ENCODE data around the gene OR9I1. TPM values are rescaled to one million over a fixed set of nuclear protein-coding genes. Genes with fewer than 3 reads are reported as not detected.

OR9I1 gene, protein sequence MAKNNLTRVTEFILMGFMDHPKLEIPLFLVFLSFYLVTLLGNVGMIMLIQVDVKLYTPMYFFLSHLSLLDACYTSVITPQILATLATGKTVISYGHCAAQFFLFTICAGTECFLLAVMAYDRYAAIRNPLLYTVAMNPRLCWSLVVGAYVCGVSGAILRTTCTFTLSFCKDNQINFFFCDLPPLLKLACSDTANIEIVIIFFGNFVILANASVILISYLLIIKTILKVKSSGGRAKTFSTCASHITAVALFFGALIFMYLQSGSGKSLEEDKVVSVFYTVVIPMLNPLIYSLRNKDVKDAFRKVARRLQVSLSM
- total RNA-seq (not detected), polyA plus RNA-seq (not detected)
- long read RNA-seq, donor 1, result 0 reads
- long read RNA-seq, donor 2, result 0 reads
- long read RNA-seq, donor 3, result 0 reads
- long read RNA-seq, donor 4, result 0 reads
- long read RNA-seq, donor 5, result 0 reads

DNA sequence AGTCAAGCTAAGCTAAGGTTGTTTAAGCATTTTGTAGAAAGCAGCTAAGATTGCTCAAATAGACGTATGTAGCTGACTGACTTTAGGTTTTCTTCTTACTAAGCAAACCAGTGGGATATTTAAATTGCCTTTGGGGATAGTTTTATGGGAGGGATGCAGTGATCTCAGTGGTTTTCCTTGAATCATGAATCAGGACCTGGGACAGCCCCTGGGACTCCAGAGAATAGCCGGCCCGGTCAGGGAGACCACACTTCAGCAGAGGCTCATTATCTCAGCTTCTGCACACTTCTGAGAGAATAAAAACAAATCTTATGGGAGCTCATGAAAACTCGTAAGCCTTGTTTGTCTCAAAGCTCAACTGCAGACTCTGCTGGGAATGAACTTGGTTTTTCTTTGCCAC, at the start of gene OR9I1:
Gene OR9I1, minus strand, starts transcription at position 62 of the 400 bp plus-strand sequence. CDS start 6,086 bp downstream, outside the sequence.
- ATAC-seq (ENCODE audit: insufficient read depth, low FRiP score), result no peak

DNA sequence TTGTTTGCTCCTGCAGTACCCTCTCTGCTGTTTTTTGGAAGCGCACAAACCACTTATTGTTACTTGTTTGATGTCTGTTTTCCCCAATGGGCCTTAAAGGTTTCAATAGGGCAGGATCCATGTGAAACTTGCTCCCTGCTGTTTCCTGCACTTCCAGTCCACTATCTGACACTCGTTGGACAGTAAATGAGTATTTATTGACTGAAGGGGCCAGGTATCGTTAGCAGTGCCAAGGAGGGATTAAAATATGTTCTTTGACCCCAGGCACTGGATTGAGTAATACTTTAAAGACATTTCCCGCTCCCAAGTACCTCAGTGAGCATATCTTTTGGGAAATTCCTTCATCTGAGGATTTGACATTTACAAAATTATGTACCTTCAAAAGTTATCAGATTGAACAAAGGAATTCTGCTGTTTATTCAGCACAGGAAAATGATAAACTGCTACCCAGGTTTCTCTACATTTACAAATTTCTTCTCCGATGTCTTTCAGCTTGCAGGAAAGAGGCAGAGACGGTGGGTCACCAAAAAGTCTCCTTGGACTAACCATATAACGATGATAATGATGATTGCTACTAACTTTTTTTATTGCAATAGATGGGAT, 40.3 kb upstream of the OR9I1 start:
- Histone ChIP-seq H3K4me1 (ENCODE audit: control insufficient read depth in 5 of 5, insufficient read depth in 5 of 5, low read length in 5 of 5) (no peaks in the 10 kb centered on the region), H3K9ac (ENCODE audit: insufficient read depth in 1 of 2, low read length in 2 of 2) (no peak overlapping the region), H3K4me3 (no peak overlapping the region), H3K9me3 (ENCODE audit: control insufficient read depth in 4 of 4, insufficient read depth in 3 of 4, low read length in 3 of 4) (no peaks in the 10 kb centered on the region), H3K36me3 (ENCODE audit: control insufficient read depth in 4 of 4, insufficient read depth in 4 of 4, low read length in 4 of 4) (no peaks in the 10 kb centered on the region), H3K27ac (ENCODE audit: low read depth in 1 of 2, low read length in 1 of 2) (no peak overlapping the region), H3K27me3 (ENCODE audit: control insufficient read depth in 3 of 3, insufficient read depth in 3 of 3, low read length in 2 of 3) (no peaks in the 10 kb centered on the region)
- no peak for DNase-seq
- TF ChIP-seq, protein P1, sequence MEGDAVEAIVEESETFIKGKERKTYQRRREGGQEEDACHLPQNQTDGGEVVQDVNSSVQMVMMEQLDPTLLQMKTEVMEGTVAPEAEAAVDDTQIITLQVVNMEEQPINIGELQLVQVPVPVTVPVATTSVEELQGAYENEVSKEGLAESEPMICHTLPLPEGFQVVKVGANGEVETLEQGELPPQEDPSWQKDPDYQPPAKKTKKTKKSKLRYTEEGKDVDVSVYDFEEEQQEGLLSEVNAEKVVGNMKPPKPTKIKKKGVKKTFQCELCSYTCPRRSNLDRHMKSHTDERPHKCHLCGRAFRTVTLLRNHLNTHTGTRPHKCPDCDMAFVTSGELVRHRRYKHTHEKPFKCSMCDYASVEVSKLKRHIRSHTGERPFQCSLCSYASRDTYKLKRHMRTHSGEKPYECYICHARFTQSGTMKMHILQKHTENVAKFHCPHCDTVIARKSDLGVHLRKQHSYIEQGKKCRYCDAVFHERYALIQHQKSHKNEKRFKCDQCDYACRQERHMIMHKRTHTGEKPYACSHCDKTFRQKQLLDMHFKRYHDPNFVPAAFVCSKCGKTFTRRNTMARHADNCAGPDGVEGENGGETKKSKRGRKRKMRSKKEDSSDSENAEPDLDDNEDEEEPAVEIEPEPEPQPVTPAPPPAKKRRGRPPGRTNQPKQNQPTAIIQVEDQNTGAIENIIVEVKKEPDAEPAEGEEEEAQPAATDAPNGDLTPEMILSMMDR (IDR thresholded peaks at IDR 0.05; ENCODE audit: control extremely low read depth, extremely low read depth), result no peak
- 70 to 71% methylated on average over 7 of the region's 7 CpGs for WGBS, 2 donors
- ATAC-seq (ENCODE audit: insufficient read depth, low FRiP score), result no peak

More for the DNA sequence above, at the start of gene OR9I1:
- WGBS, 2 donors, result 48 to 56% methylated on average over 4 of the region's 4 CpGs
- DNase-seq, result no peak
- no peak within 1 kb of the TSS for H3K27ac ChIP-seq (ENCODE audit: low read depth in 1 of 2, low read length in 1 of 2)
- no peaks in the 10 kb centered on the region for H3K4me1 ChIP-seq (ENCODE audit: control insufficient read depth in 5 of 5, insufficient read depth in 5 of 5, low read length in 5 of 5)
- H3K9me3 ChIP-seq (ENCODE audit: control insufficient read depth in 4 of 4, insufficient read depth in 3 of 4, low read length in 3 of 4), result no peaks in the 10 kb centered on the region
- TF ChIP-seq, protein P1 (IDR thresholded peaks at IDR 0.05; ENCODE audit: control extremely low read depth, extremely low read depth), result no peak
- no peak within 1 kb of the TSS for H3K9ac ChIP-seq (ENCODE audit: insufficient read depth in 1 of 2, low read length in 2 of 2)
- H3K27me3 ChIP-seq (ENCODE audit: control insufficient read depth in 3 of 3, insufficient read depth in 3 of 3, low read length in 2 of 3), result no peaks in the 10 kb centered on the region
- H3K4me3 ChIP-seq, result no peak within 1 kb of the TSS
- no peaks in the 10 kb centered on the region for H3K36me3 ChIP-seq (ENCODE audit: control insufficient read depth in 4 of 4, insufficient read depth in 4 of 4, low read length in 4 of 4)

DNA sequence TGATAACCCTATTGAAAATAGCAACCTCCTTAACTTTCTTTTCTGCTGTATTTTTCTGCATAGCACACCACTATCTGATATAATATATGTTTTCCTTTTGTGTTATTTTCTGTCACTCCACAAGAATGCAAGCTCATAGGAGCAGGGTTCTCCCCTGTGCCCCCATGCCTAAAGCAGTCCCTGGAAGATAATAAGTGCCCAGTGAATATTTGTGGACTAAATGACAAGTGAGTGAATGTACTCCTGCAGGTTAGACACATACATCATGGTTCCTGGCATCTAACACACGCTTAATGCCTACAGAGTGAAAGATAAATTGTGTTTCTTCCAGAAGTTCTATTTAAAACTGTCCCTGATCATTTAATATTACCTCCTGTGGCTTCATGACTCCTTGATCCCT, 39.7 kb upstream of the OR9I1 start:
- WGBS, 2 donors, result 70 to 79% methylated on average over 1 of the region's 1 CpG
- H3K9me3 ChIP-seq (ENCODE audit: control insufficient read depth in 4 of 4, insufficient read depth in 3 of 4, low read length in 3 of 4), result no peaks in the 10 kb centered on the region
- no peak overlapping the region for H3K4me3 ChIP-seq
- TF ChIP-seq, protein P1 (IDR thresholded peaks at IDR 0.05; ENCODE audit: control extremely low read depth, extremely low read depth), result no peak
- H3K36me3 ChIP-seq (ENCODE audit: control insufficient read depth in 4 of 4, insufficient read depth in 4 of 4, low read length in 4 of 4), result no peaks in the 10 kb centered on the region
- no peaks in the 10 kb centered on the region for H3K4me1 ChIP-seq (ENCODE audit: control insufficient read depth in 5 of 5, insufficient read depth in 5 of 5, low read length in 5 of 5)
- H3K27me3 ChIP-seq (ENCODE audit: control insufficient read depth in 3 of 3, insufficient read depth in 3 of 3, low read length in 2 of 3), result no peaks in the 10 kb centered on the region
- H3K9ac ChIP-seq (ENCODE audit: insufficient read depth in 1 of 2, low read length in 2 of 2), result no peak overlapping the region
- no peak overlapping the region for H3K27ac ChIP-seq (ENCODE audit: low read depth in 1 of 2, low read length in 1 of 2)
- DNase-seq (no peak), ATAC-seq (ENCODE audit: insufficient read depth, low FRiP score) (no peak)
